IPS DF 6.9 (cell line): ENCODE results near the gene IL25.

Experiments
- DNase-seq: peaks from one replicate; pipeline ENCODE4 v3.0.0-alpha.2; 2013; ENCODE audit warnings: low read depth, low spot score
- H3K27ac ChIP-seq: one replicate; pipeline ENCODE4 v1.5.1; 2013; ENCODE audit warnings: low read length, control low read depth
- H3K27me3 ChIP-seq: 2 replicates; pipeline ENCODE4 v1.6.1; 2013; ENCODE audit warnings: mild to moderate bottlenecking, low read length; ENCODE audit not compliant: control insufficient read depth, insufficient read depth
- H3K36me3 ChIP-seq: 2 replicates; pipeline ENCODE4 v1.6.1; 2013; ENCODE audit warnings: low read length; ENCODE audit not compliant: control insufficient read depth, insufficient read depth
- H3K4me1 ChIP-seq: 2 replicates; pipeline ENCODE4 v1.6.1; 2013; ENCODE audit warnings: low read length; ENCODE audit not compliant: control insufficient read depth, insufficient read depth
- H3K4me3 ChIP-seq: 2 replicates; pipeline ENCODE4 v1.5.1; 2013; ENCODE audit warnings: mild to moderate bottlenecking, low read length
- H3K9me3 ChIP-seq: 2 replicates; pipeline ENCODE4 v1.6.1; 2013; ENCODE audit warnings: low read length, inconsistent platforms; ENCODE audit not compliant: control insufficient read depth, insufficient read depth
- WGBS: extraction: QIAGEN DNeasy Blood & Tissue Kit; methylation state at CpG from one replicate; pipeline ENCODE4 v1.1.7; 2013; ENCODE audit warnings: mixed read lengths, missing lambda C conversion rate; ENCODE audit not compliant: insufficient read length, insufficient coverage; 5-methylcytosine and 5-hydroxymethylcytosine counted together

The IL25 gene

GRCh38 chr14:23355871-23356435 is 16.7 kb upstream of the IL25 start:
- Histone ChIP-seq H3K27me3 (no peaks in the 10 kb centered on the region), H3K4me1 (peaks cover 4% of the 10 kb centered on the region; the same call in 1 of the 2 replicates), H3K27ac (no peak overlapping the region), H3K4me3 (no peak overlapping the region), H3K36me3 (peaks cover 6% of the 10 kb centered on the region), H3K9me3 (no peaks in the 10 kb centered on the region)
- no peak for DNase-seq
- no CpG with 5 or more reads among the region's 6 CpGs for WGBS

- Histone ChIP-seq H3K4me1 (peaks cover 3% of the 10 kb centered on the region; the same call in 1 of the 2 replicates), H3K9me3 (no peaks in the 10 kb centered on the region), H3K36me3 (peaks cover 6% of the 10 kb centered on the region), H3K27ac (no peak overlapping the region), H3K27me3 (no peaks in the 10 kb centered on the region), H3K4me3 (no peak overlapping the region)
- DNase-seq = no peak
- WGBS = no CpG with 5 or more reads among the region's 4 CpGs
These were observed 15.9 kb upstream of the IL25 start for GRCh38 chr14:23356662-23357061.

GRCh38 chr14:23357261-23357660 is 15.3 kb upstream of the IL25 start:
- no peak overlapping the region for H3K27ac ChIP-seq
- no CpG with 5 or more reads among the region's 8 CpGs for WGBS
- H3K4me3 ChIP-seq = no peak overlapping the region
- no peak for DNase-seq
- H3K27me3 ChIP-seq = no peaks in the 10 kb centered on the region
- H3K4me1 ChIP-seq = no peaks in the 10 kb centered on the region
- H3K9me3 ChIP-seq = no peaks in the 10 kb centered on the region
- H3K36me3 ChIP-seq = peaks cover 6% of the 10 kb centered on the region

DNA sequence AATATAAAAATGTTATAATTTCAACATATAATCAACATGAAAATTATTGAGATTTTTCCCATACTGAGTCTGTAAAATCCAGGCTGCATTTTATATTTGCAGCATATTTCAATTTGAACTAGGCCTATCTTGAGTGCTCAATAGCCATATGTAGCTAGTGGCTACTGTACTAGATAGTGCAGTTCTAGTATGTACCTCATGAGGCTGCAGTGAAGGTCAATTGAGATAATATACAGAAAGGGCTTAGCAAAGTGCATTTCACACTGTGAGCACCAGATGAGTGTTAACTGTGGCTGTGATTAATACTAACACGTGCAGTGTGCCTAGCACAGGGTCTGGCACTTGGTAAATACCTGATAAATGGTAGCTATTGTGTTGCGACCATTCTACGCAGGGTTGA is 14.6 kb upstream of the IL25 start:
- DNase-seq = no peak
- no peaks in the 10 kb centered on the region for H3K9me3 ChIP-seq
- no peak overlapping the region for H3K27ac ChIP-seq
- peaks cover 6% of the 10 kb centered on the region for H3K36me3 ChIP-seq
- no peaks in the 10 kb centered on the region for H3K27me3 ChIP-seq
- no CpG with 5 or more reads among the region's 3 CpGs for WGBS
- H3K4me1 ChIP-seq = no peaks in the 10 kb centered on the region
- H3K4me3 ChIP-seq = no peak overlapping the region

DNA sequence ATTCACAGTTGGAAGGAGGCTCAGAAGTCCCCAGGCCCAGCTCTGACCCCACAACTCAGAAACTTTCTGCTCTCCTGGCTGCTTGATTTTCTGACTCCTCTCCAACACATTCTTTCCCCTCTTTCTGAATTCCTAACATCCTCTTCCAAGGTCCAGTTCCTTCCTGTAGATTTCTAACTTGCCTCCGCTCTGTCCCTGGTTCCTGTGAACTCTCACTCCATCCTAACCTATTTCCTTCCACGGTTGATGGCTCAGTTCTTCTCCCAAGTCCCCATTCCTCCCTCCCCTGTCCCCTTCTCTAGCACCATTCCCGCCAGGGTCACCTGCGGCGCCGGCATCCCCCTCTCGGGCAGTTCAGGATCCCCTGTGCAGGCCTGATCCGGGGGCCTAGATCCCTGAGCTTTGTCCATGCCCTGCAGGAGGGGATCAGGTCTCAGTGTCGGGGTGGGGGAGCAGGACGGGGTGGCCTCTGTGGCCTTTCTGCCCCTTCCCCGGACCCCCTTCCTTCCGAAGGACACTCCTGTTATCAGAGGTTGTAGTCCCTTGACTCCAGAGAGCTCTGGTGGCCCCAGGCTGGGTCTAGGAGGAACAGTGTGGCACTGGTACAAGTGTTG is 13.9 kb upstream of the IL25 start:
- Histone ChIP-seq H3K4me3 (no peak overlapping the region), H3K4me1 (no peaks in the 10 kb centered on the region), H3K27ac (no peak overlapping the region), H3K9me3 (no peaks in the 10 kb centered on the region), H3K36me3 (peaks cover 6% of the 10 kb centered on the region), H3K27me3 (no peaks in the 10 kb centered on the region)
- WGBS = no CpG with 5 or more reads among the region's 12 CpGs
- no peak for DNase-seq

DNA sequence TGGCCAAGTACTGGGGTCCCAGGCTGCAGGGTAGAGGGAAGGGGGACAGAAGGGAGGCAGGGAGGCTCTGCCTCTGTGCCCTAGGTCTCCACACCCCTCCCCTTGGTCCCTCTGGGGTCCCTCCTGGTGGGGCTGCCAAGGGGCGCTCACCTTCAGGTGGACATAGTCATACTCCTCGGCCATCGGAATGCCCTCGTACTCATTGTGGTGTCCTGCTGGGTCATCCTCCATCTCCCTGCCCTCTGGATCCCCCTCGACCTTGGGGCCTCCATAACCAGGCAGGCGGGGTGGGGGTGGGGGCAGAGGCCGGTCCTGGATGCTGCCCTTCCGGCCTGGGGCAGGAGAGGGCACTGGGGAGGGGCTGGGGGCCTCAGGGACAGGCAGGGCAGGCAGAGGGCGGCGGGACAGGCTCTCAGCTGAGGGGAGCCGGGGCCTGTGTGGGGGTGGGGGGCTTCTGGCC is 13.4 kb upstream of the IL25 start:
- H3K4me3 ChIP-seq = no peak overlapping the region
- DNase-seq = no peak
- H3K27me3 ChIP-seq = no peaks in the 10 kb centered on the region
- H3K36me3 ChIP-seq = peaks cover 6% of the 10 kb centered on the region
- H3K27ac ChIP-seq = no peak overlapping the region
- no CpG with 5 or more reads among the region's 11 CpGs for WGBS
- no peaks in the 10 kb centered on the region for H3K9me3 ChIP-seq
- H3K4me1 ChIP-seq = 0 out of 2 replicates have a peak, but pooled peaks cover 2% of the 10 kb centered on the region

GRCh38 chr14:23359722-23360447 is 12.7 kb upstream of the IL25 start:
- peaks cover 6% of the 10 kb centered on the region for H3K36me3 ChIP-seq
- 0 out of 2 replicates have a peak, but pooled peaks cover 3% of the 10 kb centered on the region for H3K4me1 ChIP-seq
- H3K9me3 ChIP-seq = no peaks in the 10 kb centered on the region
- H3K27me3 ChIP-seq = no peaks in the 10 kb centered on the region
- no CpG with 5 or more reads among the region's 22 CpGs for WGBS
- DNase-seq = no peak
- no peak overlapping the region for H3K27ac ChIP-seq
- no peak overlapping the region for H3K4me3 ChIP-seq

GRCh38 chr14:23360496-23360895 is 12.1 kb upstream of the IL25 start:
- Histone ChIP-seq H3K27me3 (no peaks in the 10 kb centered on the region), H3K36me3 (peaks cover 6% of the 10 kb centered on the region), H3K4me3 (no peak overlapping the region), H3K27ac (no peak overlapping the region), H3K9me3 (no peaks in the 10 kb centered on the region), H3K4me1 (0 out of 2 replicates have a peak, but pooled peaks cover 3% of the 10 kb centered on the region)
- no CpG with 5 or more reads among the region's 11 CpGs for WGBS
- no peak for DNase-seq

DNA sequence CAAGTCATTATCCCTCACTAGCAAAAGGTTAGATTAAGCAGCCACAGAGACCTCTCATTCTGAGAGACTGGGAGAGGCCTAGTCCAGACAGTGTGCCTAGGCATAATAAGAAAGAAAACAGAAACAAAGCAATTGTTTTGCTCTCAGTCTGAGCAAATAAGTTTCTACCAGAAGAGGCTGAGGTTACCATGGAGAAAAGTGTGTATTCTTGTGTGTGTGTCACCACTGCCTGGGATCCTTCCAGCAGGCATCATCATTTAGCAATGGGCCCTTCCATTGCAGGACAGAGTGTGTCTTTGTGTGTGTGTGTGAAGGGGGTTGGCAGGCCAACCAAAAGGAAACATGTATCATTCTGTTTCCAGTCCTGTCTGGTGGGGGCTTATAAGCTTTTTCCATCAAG is 11.3 kb upstream of the IL25 start:
- Histone ChIP-seq H3K9me3 (no peaks in the 10 kb centered on the region), H3K4me1 (peaks cover 4% of the 10 kb centered on the region; the same call in 1 of the 2 replicates), H3K27ac (no peak overlapping the region), H3K27me3 (no peaks in the 10 kb centered on the region), H3K4me3 (no peak overlapping the region), H3K36me3 (peaks cover 6% of the 10 kb centered on the region)
- DNase-seq = no peak

DNA sequence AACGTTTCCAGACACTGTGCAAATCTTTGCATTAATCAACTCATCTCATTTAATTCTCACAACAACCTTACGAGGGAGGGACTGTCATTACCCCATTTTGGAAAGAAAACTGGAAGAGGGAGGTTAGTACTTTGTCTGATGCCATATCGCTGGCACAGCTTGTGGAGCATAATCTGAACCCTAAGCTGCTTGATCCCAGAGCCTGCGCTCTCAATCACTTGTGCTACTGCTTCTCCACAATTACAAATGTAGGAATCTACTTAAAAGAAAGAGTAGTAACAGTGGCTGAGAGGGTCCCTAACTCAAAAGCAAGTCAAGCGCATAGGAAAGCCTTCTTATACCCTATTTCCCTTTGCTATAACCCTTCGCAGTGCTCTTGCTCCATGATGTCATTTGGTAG is 10.8 kb upstream of the IL25 start:
- no peak for DNase-seq
- H3K36me3 ChIP-seq = peaks cover 6% of the 10 kb centered on the region
- H3K27ac ChIP-seq = no peak overlapping the region
- H3K4me3 ChIP-seq = no peak overlapping the region
- no CpG with 5 or more reads among the region's 6 CpGs for WGBS
- peaks cover 5% of the 10 kb centered on the region; the same call in 1 of the 2 replicates for H3K4me1 ChIP-seq
- no peaks in the 10 kb centered on the region for H3K27me3 ChIP-seq
- no peaks in the 10 kb centered on the region for H3K9me3 ChIP-seq
